Left lung (tissue), 10 donors: ENCODE measurements around the gene DNAH10. TPM values are rescaled to one million over a fixed set of nuclear protein-coding genes. Genes with fewer than 3 reads are reported as not detected.

Experiments used
- ATAC-seq: fragments of 200-7000 bp; cut with Tn5 transposase; one replicate; pipeline ENCODE4 v1.9.1; 2020; ENCODE audit warnings: moderate library complexity
- DNase-seq, 4 donors: peaks; one replicate each; pipeline ENCODE4 v3.0.0-alpha.2; 2013 to 2020
- H3K27ac ChIP-seq, 2 donors: fragments of 200-600 bp; sonication (generic) in 1 of 2; one replicate each; pipeline versions ENCODE4 v1.5.0 to v1.8.0; 2020 to 2021
- H3K27me3 ChIP-seq, 2 donors: fragments of 200-600 bp; sonication (generic) in 1 of 2; one replicate each; pipeline versions ENCODE4 v1.5.0 to v1.8.0; 2020 to 2021
- H3K36me3 ChIP-seq, 2 donors: fragments of 200-600 bp; sonication (generic) in 1 of 2; one replicate each; pipeline versions ENCODE4 v1.5.0 to v1.8.0; 2020 to 2021
- H3K4me1 ChIP-seq, 2 donors: fragments of 200-600 bp; one replicate each; pipeline ENCODE4 v1.8.0; 2021
- H3K4me3 ChIP-seq, 2 donors: fragments of 200-600 bp; sonication (generic) in 1 of 2; one replicate each; pipeline versions ENCODE4 v1.5.0 to v1.8.0; 2020 to 2021; ENCODE audit warnings: mild to moderate bottlenecking in 1 of 2
- H3K9me3 ChIP-seq, 2 donors: fragments of 200-600 bp; sonication (generic) in 1 of 2; one replicate each; pipeline versions ENCODE4 v1.5.0 to v1.8.0; 2020 to 2021
- CTCF ChIP-seq, 2 donors: fragments of 200-600 bp; sonication (generic) in 1 of 2; IDR thresholded peaks; one replicate each; pipeline versions ENCODE4 v1.5.0 to v1.8.0; 2021; ENCODE audit warnings: antibody characterized with exemption in 2 of 2
- intact Hi-C, 2 donors: fragments of 100-400 bp; cut with DNase I; formaldehyde crosslinking; loops; one replicate each; pipeline versions ENCODE4 v1.11.2 to v1.14.2; 2022
- polyA plus RNA-seq, 6 donors: library from polyadenylated mRNA; unstranded; fragments of 120-200 nt; gene quantifications; one replicate each; pipeline ENCODE4 v1.2.1, GENCODE V29; 2013; ENCODE audit not compliant: insufficient read length in 6 of 6
- total RNA-seq, 2 donors: library from RNA; stranded (reverse); fragmentation: NEBNext Ultra II Directional; extraction: Animal tissue kit (Norgen Biotek cat#: 25700); gene quantifications; one replicate each; pipeline ENCODE4 v1.2.1, GENCODE V29; 2021
- donor health status: DM: no; HTN: yes; CAD: no.
- donor health status: DM: no; HTN: no; CAD: no.

The DNAH10 gene
- total and polyA plus RNA-seq, 8 donors: 0.79 to 10.4 (median 6.5) TPM

GRCh38 chr12:123762715-123763052 lies 583 bp downstream of the DNAH10 start:
- H3K27me3 ChIP-seq: peaks cover 0 to 29% of the 10 kb centered on the region in 2 donors
- intact Hi-C loops: no loop called here
- DNase-seq (peak in 1 of 4 donors; percentile 3), ATAC-seq (no peak)
- H3K27ac ChIP-seq: no peak overlapping the region
- no peaks in the 10 kb centered on the region for H3K9me3 ChIP-seq
- H3K36me3 ChIP-seq: peaks cover 0 to 18% of the 10 kb centered on the region in 2 donors
- H3K4me3 ChIP-seq: peak overlapping the region; percentile 27 to 47
- TF ChIP-seq CTCF (IDR thresholded peaks at IDR 0.05): no peak
- H3K4me1 ChIP-seq: peaks cover 0 to 16% of the 10 kb centered on the region in 2 donors

DNA sequence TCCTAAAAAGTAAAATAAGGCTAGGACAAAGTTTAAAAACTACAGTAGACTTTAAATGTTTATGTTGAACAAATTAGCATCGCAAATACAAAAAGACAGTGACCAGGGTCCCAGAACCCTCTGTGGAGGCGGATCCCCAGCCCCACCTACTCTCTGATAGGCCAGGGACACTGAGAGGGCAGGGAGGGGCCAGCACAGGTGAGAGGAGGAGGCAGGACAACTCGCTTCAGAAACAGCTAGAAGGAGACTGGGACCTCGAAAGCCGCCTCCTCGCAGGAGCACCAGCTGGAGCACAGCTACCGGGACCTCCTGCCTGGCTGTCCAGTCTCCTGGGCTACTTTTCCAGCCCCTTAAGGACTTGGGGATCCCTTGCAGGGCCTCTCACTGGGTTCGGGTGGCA lies 992 bp downstream of the DNAH10 start:
- H3K27me3 ChIP-seq: peaks cover 0 to 29% of the 10 kb centered on the region in 2 donors

DNA sequence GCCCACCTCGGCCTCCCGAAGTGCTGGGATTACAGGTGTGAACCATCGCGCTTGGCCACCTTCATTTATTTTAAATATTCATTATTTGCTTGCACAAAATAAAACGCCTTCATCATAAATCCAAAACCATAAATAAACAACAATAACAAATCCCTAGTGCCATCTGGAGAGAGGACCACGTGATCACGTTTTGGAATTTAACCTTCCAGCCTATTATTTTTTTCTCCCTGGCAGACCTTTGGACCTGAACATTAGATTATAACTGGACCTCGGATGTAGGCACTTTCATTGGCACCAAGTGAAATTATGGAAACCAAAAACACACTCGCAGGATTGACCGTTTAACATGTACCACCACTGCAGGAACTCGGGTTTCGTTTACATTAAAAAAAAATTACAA lies 2.0 kb downstream of the DNAH10 start:
- peaks cover 0 to 6% of the 10 kb centered on the region in 2 donors for H3K36me3 ChIP-seq
- no peak for DNase-seq

More for the DNA sequence above, 992 bp downstream of the DNAH10 start:
- H3K9me3 ChIP-seq: no peaks in the 10 kb centered on the region
- no peak for TF ChIP-seq CTCF (IDR thresholded peaks at IDR 0.05)
- H3K27ac ChIP-seq: no peak overlapping the region
- H3K4me3 ChIP-seq: no peak overlapping the region
- DNase-seq: no peak
- intact Hi-C loops: no loop called here
- peaks cover 0 to 14% of the 10 kb centered on the region in 2 donors for H3K36me3 ChIP-seq
- peaks cover 0 to 16% of the 10 kb centered on the region in 2 donors for H3K4me1 ChIP-seq
- ATAC-seq: peak; percentile 78

GRCh38 chr12:123765504-123766035 lies 3.5 kb downstream of the DNAH10 start:
- TF ChIP-seq CTCF (IDR thresholded peaks at IDR 0.05): no peak
- Histone ChIP-seq H3K9me3 (no peaks in the 10 kb centered on the region), H3K4me1 (peaks cover 0 to 16% of the 10 kb centered on the region in 2 donors), H3K27me3 (peaks cover 0 to 29% of the 10 kb centered on the region in 2 donors), H3K36me3 (no peaks in the 10 kb centered on the region), H3K27ac (no peak overlapping the region), H3K4me3 (no peak overlapping the region)
- ATAC-seq (no peak), DNase-seq (no peak)
- intact Hi-C loops: no loop called here

More for the DNA sequence above, 2.0 kb downstream of the DNAH10 start:
- no peaks in the 10 kb centered on the region for H3K9me3 ChIP-seq
- no peak overlapping the region for H3K27ac ChIP-seq
- no peak for TF ChIP-seq CTCF (IDR thresholded peaks at IDR 0.05)
- no peak overlapping the region for H3K4me3 ChIP-seq
- H3K4me1 ChIP-seq: peaks cover 0 to 16% of the 10 kb centered on the region in 2 donors
- intact Hi-C loops: no loop called here
- no peak for ATAC-seq
- H3K27me3 ChIP-seq: peaks cover 0 to 29% of the 10 kb centered on the region in 2 donors

DNA sequence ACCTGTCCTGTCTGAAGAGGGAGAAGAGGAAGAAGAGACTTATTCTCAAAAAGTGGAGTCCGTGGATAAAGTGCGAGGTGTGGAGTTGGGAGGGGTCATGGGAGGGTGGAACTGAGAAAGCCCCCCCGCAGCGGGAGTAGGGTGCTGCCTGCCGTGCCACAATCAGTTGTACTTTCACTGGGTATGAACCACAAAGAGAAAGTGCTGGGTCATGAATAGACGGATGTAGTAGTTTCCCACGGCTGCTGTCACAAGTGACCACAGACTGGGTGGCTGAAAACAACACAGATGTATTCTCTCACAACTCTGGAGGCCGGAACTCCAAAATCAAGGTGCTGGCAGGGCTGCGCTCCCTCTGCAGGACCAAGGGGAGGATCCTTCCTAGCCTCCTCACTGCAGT lies 5.5 kb downstream of the DNAH10 start:
- H3K9me3 ChIP-seq: no peaks in the 10 kb centered on the region
- no peak for TF ChIP-seq CTCF (IDR thresholded peaks at IDR 0.05)
- no peak for DNase-seq
- H3K27ac ChIP-seq: no peak overlapping the region
- peaks cover 0 to 2% of the 10 kb centered on the region in 2 donors for H3K4me1 ChIP-seq
- ATAC-seq: peak; percentile 18
- no peak overlapping the region for H3K4me3 ChIP-seq
- H3K36me3 ChIP-seq: no peaks in the 10 kb centered on the region
- intact Hi-C loops: no loop called here
- peaks cover 0 to 17% of the 10 kb centered on the region in 2 donors for H3K27me3 ChIP-seq
